Loucy (cell line): Measurements from ENCODE around the gene CTRL.

Experiments used
- H2AFZ ChIP-seq: fragments of 200-600 bp; sonication (generic); 2 replicates; pipeline ENCODE4 v1.6.0; 2016; ENCODE audit warnings: antibody characterized with exemption, mild to moderate bottlenecking, low read length, moderate library complexity
- H3F3A ChIP-seq: fragments of 200-600 bp; 2 replicates; pipeline ENCODE4 v1.6.0; 2016; ENCODE audit warnings: antibody characterized with exemption, low read depth, mild to moderate bottlenecking
- H3K27me3 ChIP-seq: fragments of 200-600 bp; sonication (generic); 2 replicates; pipeline ENCODE4 v1.6.1; 2014; ENCODE audit warnings: low read length, mild to moderate bottlenecking; ENCODE audit not compliant: insufficient read depth, poor library complexity, severe bottlenecking
- H3K36me3 ChIP-seq: fragments of 200-600 bp; sonication (generic); 2 replicates; pipeline ENCODE4 v1.6.1; 2016; ENCODE audit warnings: low read length; ENCODE audit not compliant: insufficient read depth
- H3K4me1 ChIP-seq: fragments of 200-600 bp; sonication (generic); 2 replicates; pipeline ENCODE4 v1.5.1; 2014; ENCODE audit warnings: low read length, mild to moderate bottlenecking; ENCODE audit not compliant: insufficient read depth, poor library complexity, severe bottlenecking
- H3K4me2 ChIP-seq: fragments of 200-600 bp; sonication (generic); 2 replicates; pipeline ENCODE4 v1.6.0; 2014; ENCODE audit warnings: antibody characterized with exemption, low read length, low read depth, mild to moderate bottlenecking; ENCODE audit not compliant: poor library complexity, severe bottlenecking
- H3K4me3 ChIP-seq: fragments of 200-600 bp; sonication (generic); 2 replicates; pipeline ENCODE4 v1.5.1; 2014; ENCODE audit warnings: low read length, mild to moderate bottlenecking, mixed read lengths; ENCODE audit not compliant: poor library complexity, severe bottlenecking
- H3K79me2 ChIP-seq: fragments of 200-600 bp; sonication (generic); 2 replicates; pipeline ENCODE4 v1.6.1; 2014; ENCODE audit warnings: low read length; ENCODE audit not compliant: insufficient read depth
- H3K9ac ChIP-seq: fragments of 200-600 bp; sonication (generic); 2 replicates; pipeline ENCODE4 v1.6.0; 2014; ENCODE audit warnings: mild to moderate bottlenecking, low read depth, low read length, moderate library complexity; ENCODE audit not compliant: poor library complexity, severe bottlenecking
- H3K9me2 ChIP-seq: fragments of 200-600 bp; sonication (generic); replicated peaks from 2 replicates; pipeline ENCODE4 v1.6.1; 2016; ENCODE audit warnings: low read depth, low read length, mixed read lengths
- H3K9me3 ChIP-seq: fragments of 200-600 bp; sonication (generic); 2 replicates; pipeline ENCODE4 v1.6.1; 2014; ENCODE audit warnings: mild to moderate bottlenecking, antibody characterized with exemption, low read length, low read depth; ENCODE audit not compliant: insufficient read depth
- H4K20me1 ChIP-seq: fragments of 200-600 bp; sonication (generic); 2 replicates; pipeline ENCODE4 v1.6.0; 2014; ENCODE audit warnings: antibody characterized with exemption, low read length, mild to moderate bottlenecking; ENCODE audit not compliant: insufficient read depth, poor library complexity, severe bottlenecking
- EZH2phosphoT487 ChIP-seq: fragments of 200-600 bp; IDR thresholded peaks from 2 replicates; pipeline ENCODE4 v1.6.1; 2018; ENCODE audit warnings: antibody characterized with exemption, mild to moderate bottlenecking, moderate library complexity, borderline replicate concordance
- TF ChIP-seq, protein P1 (sequence below): fragments of 200-600 bp; sonication (generic); conservative IDR thresholded peaks from 2 replicates; pipeline ENCODE4 v1.5.1; 2014; ENCODE audit warnings: mild to moderate bottlenecking, antibody characterized with exemption, low read length

Gene CTRL

DNA sequence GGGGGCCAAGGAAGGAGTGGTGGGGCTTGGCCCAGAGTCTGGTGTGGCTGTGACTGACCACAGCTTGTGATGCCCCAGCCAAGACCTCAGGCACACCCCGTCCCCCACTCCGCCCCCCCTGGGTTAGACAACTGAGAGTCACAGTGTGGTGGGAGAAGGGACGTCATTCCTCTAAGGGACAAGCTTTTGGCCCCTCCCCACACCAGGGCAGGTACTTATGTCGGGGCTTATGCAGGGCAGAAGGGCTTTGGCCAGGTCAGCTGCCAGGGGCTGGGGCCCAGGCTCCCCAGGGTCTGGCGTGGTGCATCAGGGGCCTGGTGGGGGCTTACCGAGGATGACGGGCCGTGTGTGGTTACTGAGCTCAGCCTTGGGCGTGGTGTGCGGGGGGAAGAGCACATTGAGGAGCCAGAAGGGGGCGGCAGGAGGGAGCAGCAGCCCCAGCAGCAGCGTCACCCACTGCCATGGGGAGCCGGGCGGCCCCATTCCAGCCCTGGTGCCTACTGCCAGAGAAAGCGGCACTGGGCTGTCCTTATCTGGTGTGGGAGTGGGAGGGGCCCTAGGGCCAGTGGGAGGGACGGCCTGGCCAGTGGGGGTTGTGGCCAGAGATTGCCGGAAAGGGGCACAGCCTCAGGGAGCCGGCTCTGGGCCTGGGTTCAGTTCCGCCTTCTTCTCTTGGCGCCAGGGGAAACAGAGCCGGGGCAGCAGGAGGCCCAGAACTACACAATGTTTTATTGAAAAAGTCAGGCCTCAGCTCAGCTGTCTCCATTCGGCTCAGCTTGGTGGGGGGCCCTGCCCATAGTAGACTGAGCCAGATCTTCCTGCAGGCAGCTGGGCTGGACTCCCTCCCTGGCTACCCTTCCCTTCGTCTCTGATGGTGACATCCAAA, 12.2 kb upstream of the CTRL start, which contains the start of gene LCAT:
LCAT (minus strand) TSS at position 502 of the 886 bp plus-strand sequence; CDS start at position 483, 19 bp downstream.
- Histone ChIP-seq H3K79me2 (no peaks in the 10 kb centered on the region), H3K27me3 (no peaks in the 10 kb centered on the region), H3K4me1 (peaks cover 15% of the 10 kb centered on the region), H3K9me2 (no peaks in the 10 kb centered on the region), H3K4me2 (no peak within 1 kb of the TSS), H3F3A (no peaks in the 10 kb centered on the region; the same call in 1 of the 2 replicates), H3K4me3 (no peak within 1 kb of the TSS), H2AFZ (no peak within 1 kb of the TSS), H4K20me1 (no peaks in the 10 kb centered on the region), H3K9ac (no peak within 1 kb of the TSS), H3K36me3 (no peaks in the 10 kb centered on the region), H3K9me3 (no peaks in the 10 kb centered on the region)
- TF ChIP-seq EZH2phosphoT487 = no peak
- TF ChIP-seq, protein P1, sequence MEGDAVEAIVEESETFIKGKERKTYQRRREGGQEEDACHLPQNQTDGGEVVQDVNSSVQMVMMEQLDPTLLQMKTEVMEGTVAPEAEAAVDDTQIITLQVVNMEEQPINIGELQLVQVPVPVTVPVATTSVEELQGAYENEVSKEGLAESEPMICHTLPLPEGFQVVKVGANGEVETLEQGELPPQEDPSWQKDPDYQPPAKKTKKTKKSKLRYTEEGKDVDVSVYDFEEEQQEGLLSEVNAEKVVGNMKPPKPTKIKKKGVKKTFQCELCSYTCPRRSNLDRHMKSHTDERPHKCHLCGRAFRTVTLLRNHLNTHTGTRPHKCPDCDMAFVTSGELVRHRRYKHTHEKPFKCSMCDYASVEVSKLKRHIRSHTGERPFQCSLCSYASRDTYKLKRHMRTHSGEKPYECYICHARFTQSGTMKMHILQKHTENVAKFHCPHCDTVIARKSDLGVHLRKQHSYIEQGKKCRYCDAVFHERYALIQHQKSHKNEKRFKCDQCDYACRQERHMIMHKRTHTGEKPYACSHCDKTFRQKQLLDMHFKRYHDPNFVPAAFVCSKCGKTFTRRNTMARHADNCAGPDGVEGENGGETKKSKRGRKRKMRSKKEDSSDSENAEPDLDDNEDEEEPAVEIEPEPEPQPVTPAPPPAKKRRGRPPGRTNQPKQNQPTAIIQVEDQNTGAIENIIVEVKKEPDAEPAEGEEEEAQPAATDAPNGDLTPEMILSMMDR = no peak

DNA sequence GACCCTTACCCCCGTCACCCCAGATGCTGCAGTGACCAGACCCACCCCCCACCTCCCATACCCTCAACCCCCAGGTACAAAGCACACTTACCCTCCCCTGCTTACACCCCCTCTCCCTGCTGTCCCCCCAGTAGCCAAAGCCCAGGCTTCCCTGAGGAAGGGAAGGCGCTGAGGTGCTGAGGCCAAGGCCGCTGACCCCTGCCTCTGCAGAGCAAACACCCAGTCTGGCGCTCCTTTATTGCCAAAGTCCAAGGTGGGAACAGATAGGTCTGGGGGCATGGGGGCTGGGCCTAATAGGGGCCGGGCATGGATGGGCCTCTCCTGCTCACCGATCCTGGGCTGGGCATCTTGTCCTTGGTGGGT, 11.6 kb upstream of the CTRL start:
- peaks cover 15% of the 10 kb centered on the region for H3K4me1 ChIP-seq
- H4K20me1 ChIP-seq = no peaks in the 10 kb centered on the region
- H3K27me3 ChIP-seq = no peaks in the 10 kb centered on the region
- no peaks in the 10 kb centered on the region for H3K9me2 ChIP-seq
- no peak overlapping the region for H3K4me3 ChIP-seq
- H3K4me2 ChIP-seq = no peak overlapping the region
- H3K9ac ChIP-seq = no peak overlapping the region
- peaks cover under 1% of the 10 kb centered on the region; the same call in 1 of the 2 replicates for H3K79me2 ChIP-seq
- H3K36me3 ChIP-seq = no peaks in the 10 kb centered on the region
- H2AFZ ChIP-seq = no peak overlapping the region
- H3K9me3 ChIP-seq = no peaks in the 10 kb centered on the region
- no peaks in the 10 kb centered on the region; the same call in 1 of the 2 replicates for H3F3A ChIP-seq
- TF ChIP-seq, protein P1 = no peak
- no peak for TF ChIP-seq EZH2phosphoT487

DNA sequence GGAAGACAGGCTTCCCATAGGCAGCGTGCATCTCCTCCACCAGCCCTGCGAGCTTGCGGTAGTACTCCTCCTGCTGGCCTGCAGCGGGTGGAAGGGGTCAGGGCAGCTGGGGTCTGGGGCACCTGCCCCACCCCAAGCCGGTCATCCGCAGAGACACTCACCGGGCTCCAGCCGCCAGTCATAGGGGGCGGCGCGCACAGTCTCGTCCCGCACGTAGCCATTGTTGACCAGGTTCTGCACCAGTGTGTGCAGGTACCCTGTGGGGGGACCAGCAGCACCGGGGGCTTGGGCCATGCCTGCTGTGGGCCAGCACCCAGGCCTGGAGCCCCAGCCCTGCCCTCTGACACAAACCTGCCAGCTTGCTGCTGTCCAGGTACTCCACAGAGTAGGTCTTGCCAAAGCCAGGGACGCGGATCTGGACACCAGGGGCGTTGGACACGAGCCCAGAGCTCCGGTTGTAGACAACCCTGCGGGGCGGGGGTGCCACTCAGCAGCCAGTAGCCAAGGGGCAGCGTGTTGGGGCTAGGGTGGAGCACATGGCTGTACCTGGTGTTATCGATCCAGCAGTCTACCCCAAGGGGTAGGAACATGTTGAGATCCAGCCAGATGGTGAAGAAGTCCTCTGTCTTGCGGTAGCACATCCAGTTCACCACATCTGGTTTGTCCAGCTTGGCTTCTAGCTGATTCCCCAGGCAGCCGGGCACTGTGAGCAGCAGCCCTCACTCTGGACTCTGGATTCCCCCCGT, 11.0 kb upstream of the CTRL start:
- H4K20me1 ChIP-seq = no peaks in the 10 kb centered on the region
- H3K4me2 ChIP-seq = no peak overlapping the region
- no peak overlapping the region for H3K9ac ChIP-seq
- H3K4me1 ChIP-seq = peaks cover 15% of the 10 kb centered on the region
- no peaks in the 10 kb centered on the region; the same call in 1 of the 2 replicates for H3F3A ChIP-seq
- no peak for TF ChIP-seq EZH2phosphoT487
- TF ChIP-seq, protein P1 = no peak
- no peak overlapping the region for H3K4me3 ChIP-seq
- H3K9me3 ChIP-seq = no peaks in the 10 kb centered on the region
- H3K79me2 ChIP-seq = peaks cover 6% of the 10 kb centered on the region
- no peaks in the 10 kb centered on the region for H3K36me3 ChIP-seq
- H3K27me3 ChIP-seq = no peaks in the 10 kb centered on the region
- H3K9me2 ChIP-seq = no peaks in the 10 kb centered on the region
- H2AFZ ChIP-seq = no peak overlapping the region
